Measurements from ENCODE around the gene MIA. TPM values are rescaled to one million over a fixed set of nuclear protein-coding genes. Genes with fewer than 3 reads are reported as not detected.

The MIA gene
- total and polyA plus RNA-seq, 9 of the 15 experiments (the other 6 are each of a cell fraction or from before 2014, with no cell fraction given), result 0.21 TPM; not detected in 8

- peaks cover 57% of the 10 kb centered on the region for H3K79me2 ChIP-seq (ENCODE audit: control insufficient read depth, insufficient read depth, low read length)
- DNase-seq (ENCODE audit: extremely low read depth in 1 of 4, low spot score in 3 of 4) (peak in 1 of 4 experiments; percentile 37), FAIRE-seq (no peak), ATAC-seq (no peak)
- H3K4me3 ChIP-seq, result no peak overlapping the region
- 85% methylated on average over 17 of the region's 18 CpGs for WGBS (ENCODE audit: insufficient coverage, low coverage, missing lambda C conversion rate)
- no TSS peak for BruUV-seq (replicated peaks)
- no peaks in the 10 kb centered on the region for H3K27me3 ChIP-seq (ENCODE audit: control insufficient read depth in 2 of 2, insufficient read depth in 2 of 2, low read length in 2 of 2)
- no peaks in the 10 kb centered on the region for H3K9me3 ChIP-seq (replicated peaks; ENCODE audit: control insufficient read depth, insufficient read depth, low read depth, low read length)
- peak overlapping the region in 1 of 2 experiments; percentile 59; a peak in 1 of 4 replicates for H3K9ac ChIP-seq (ENCODE audit: insufficient read depth in 1 of 2, low read depth in 2 of 2, low read length in 2 of 2)
- no peak overlapping the region for H3K4me2 ChIP-seq (ENCODE audit: insufficient read depth, low read length)
- in situ Hi-C loops (cut with MboI) (no loop called here), intact Hi-C loops (cut with micrococcal nuclease) (loop anchor here (5.0 kb wide), 1 partner anchor 145 kb away; no protein-coding TSS in a partner anchor)
- H2AFZ ChIP-seq (ENCODE audit: low read depth, low read length), result no peak overlapping the region
- peaks cover 37 to 81% of the 10 kb centered on the region in 2 experiments for H3K4me1 ChIP-seq (replicated peaks in 1 of 2; ENCODE audit: control insufficient read depth in 2 of 2, insufficient read depth in 2 of 2, low read length in 2 of 2)
- peaks cover 73% of the 10 kb centered on the region for H3K36me3 ChIP-seq (ENCODE audit: control insufficient read depth, insufficient read depth, low read length)
- H3K27ac ChIP-seq (ENCODE audit: extremely low read depth, low read depth, low read length), result no peak overlapping the region
- H4K20me1 ChIP-seq (replicated peaks; ENCODE audit: control insufficient read depth, insufficient read depth, low read length), result peaks cover 46% of the 10 kb centered on the region
- ChIA-PET POLR2A (interaction anchor here (0.6 to 3.7 kb wide), 9 partner anchors 9 to 1126 kb away, joined by 3 to 26 read pairs (median 10); partner anchors contain the start of genes ACTMAP, EGLN2, RAB4B and SNRPA), CTCF (ENCODE audit: low intra/inter-chr PET ratio) (no interaction called here)
- H3K9me1 ChIP-seq (ENCODE audit: control insufficient read depth, insufficient read depth, low read length), result peaks cover 24% of the 10 kb centered on the region
- TF ChIP-seq PTTG1 (tag; IDR thresholded peaks at IDR 0.05; ENCODE audit: low read depth) (no peak), RBM22 (IDR thresholded peaks at IDR 0.05; ENCODE audit: low read depth, low read length, poor library complexity, severe bottlenecking) (peak; percentile 4), MAX (CRISPR knock-in tag; IDR thresholded peaks at IDR 0.05) (0 out of 2 replicates have a peak, but pooled peaks have one; percentile 7), POLR2AphosphoS5 (IDR thresholded peaks at IDR 0.05; ENCODE audit: control insufficient read depth, insufficient read depth, low read depth, low read length) (peak; percentile 5; the same call in 1 of the 2 replicates), CTCF (IDR thresholded peaks at IDR 0.05 in 2 of 3, conservative IDR thresholded peaks at IDR 0.05 in 1 of 3; ENCODE audit: insufficient read depth in 2 of 3, low read depth in 1 of 3, low read length in 3 of 3) (peak; percentile 27 to 50 (median 34); a peak in 3 of 6 replicates), CBFB (CRISPR knock-in tag; IDR thresholded peaks at IDR 0.05) (no peak), REST (IDR thresholded peaks at IDR 0.05; ENCODE audit: borderline replicate concordance) (no peak), REST (CRISPR knock-in tag; IDR thresholded peaks at IDR 0.05; ENCODE audit: low read depth) (no peak), ZNF121 (CRISPR knock-in tag; conservative IDR thresholded peaks at IDR 0.05) (no peak)
Measured at GRCh38 chr19:40807147-40808020, 32.1 kb downstream of the MIA start.

All from K562 (cell line).